GM06990 (cell line): Measurements from ENCODE around the gene GHR.

Source experiments
- DNase-seq: peaks from one replicate; pipeline ENCODE4 v3.0.0-alpha.2; 2011; ENCODE audit not compliant: insufficient read length; ENCODE audit errors: extremely low read depth
- H3K27me3 ChIP-seq: replicated peaks from 2 replicates; pipeline ENCODE4 v1.6.0; 2011; ENCODE audit warnings: low read length; ENCODE audit not compliant: control insufficient read depth, insufficient read depth
- H3K36me3 ChIP-seq: 2 replicates; pipeline ENCODE4 v1.5.1; 2011; ENCODE audit warnings: low read length; ENCODE audit not compliant: control insufficient read depth, insufficient read depth
- H3K4me3 ChIP-seq: replicated peaks from 2 replicates; pipeline ENCODE4 v1.5.1; 2011; ENCODE audit warnings: low read depth, mild to moderate bottlenecking, control low read depth, low read length
- CTCF ChIP-seq: IDR thresholded peaks from 2 replicates; pipeline ENCODE4 v1.5.1; 2011; ENCODE audit warnings: low read length, control low read depth, mild to moderate bottlenecking, inconsistent platforms; ENCODE audit not compliant: insufficient read depth, poor library complexity, severe bottlenecking

Gene GHR

GRCh38 chr5:42423285-42424165 lies at the start of gene GHR:
TSS of gene GHR (plus strand) at chr5:42423439. CDS start at chr5:42565875, 142,436 bp downstream.
- Histone ChIP-seq H3K27me3 (peaks cover 1% of the 10 kb centered on the region; the same call in 1 of the 2 replicates), H3K36me3 (no peaks in the 10 kb centered on the region), H3K4me3 (peak within 1 kb of the TSS; percentile 51)
- peak; percentile 67 for TF ChIP-seq CTCF
- DNase-seq = peak; percentile 20

DNA sequence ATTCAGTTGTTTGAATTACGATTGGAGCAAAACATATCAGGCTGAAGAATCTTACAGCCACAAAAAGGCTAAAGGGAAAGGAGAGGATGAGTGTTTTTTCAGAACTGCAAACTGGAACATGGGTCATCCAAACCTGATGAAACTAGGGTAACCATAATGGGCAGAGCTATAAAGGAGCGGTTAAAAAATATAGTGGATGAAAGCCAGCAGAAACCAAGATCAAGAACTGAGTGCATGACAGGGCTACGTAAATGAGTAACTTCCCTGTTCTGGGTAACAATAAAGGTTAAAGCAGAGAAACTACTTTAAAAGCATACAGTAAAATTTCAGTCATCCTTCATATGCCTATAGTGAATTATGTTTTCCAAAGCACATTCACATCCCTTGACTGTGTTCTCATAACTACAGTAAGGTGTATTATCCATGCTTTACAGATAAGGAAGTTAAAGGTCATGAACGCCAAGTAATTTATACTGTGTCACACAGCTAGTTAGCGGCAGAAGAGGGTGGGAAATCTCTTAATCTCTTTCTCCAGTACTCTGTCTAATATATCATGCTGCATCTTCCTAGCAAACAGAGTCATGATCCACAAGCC lies 48.5 kb upstream of the GHR start:
- DNase-seq = no peak
- H3K27me3 ChIP-seq = no peaks in the 10 kb centered on the region
- TF ChIP-seq CTCF = no peak
- no peaks in the 10 kb centered on the region for H3K36me3 ChIP-seq
- H3K4me3 ChIP-seq = no peak overlapping the region

DNA sequence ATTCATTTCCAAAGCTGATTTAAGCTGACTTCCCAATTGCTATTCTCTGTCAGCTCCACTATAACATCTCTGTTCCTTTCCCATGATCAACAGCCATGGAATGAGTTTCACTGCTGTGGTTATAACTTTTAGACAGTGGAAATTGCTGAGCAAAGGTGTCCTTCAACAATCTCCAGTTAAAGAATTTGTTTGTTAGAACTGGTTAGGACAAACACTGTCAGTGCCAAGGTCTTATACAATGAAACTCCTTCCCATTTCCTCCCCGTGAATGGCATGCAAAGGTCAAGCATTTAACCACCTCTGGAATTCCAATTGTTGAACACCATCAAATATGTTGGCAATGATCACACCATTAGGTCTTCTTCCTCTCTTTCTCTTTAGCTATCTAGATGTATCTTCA lies 45.7 kb upstream of the GHR start:
- no peak for TF ChIP-seq CTCF
- Histone ChIP-seq H3K27me3 (no peaks in the 10 kb centered on the region), H3K36me3 (no peaks in the 10 kb centered on the region), H3K4me3 (no peak overlapping the region)
- no peak for DNase-seq

- Histone ChIP-seq H3K4me3 (no peak overlapping the region), H3K36me3 (no peaks in the 10 kb centered on the region), H3K27me3 (no peaks in the 10 kb centered on the region)
- DNase-seq = no peak
- no peak for TF ChIP-seq CTCF
Measured at GRCh38 chr5:42381973-42382372, 41.3 kb upstream of the GHR start.

DNA sequence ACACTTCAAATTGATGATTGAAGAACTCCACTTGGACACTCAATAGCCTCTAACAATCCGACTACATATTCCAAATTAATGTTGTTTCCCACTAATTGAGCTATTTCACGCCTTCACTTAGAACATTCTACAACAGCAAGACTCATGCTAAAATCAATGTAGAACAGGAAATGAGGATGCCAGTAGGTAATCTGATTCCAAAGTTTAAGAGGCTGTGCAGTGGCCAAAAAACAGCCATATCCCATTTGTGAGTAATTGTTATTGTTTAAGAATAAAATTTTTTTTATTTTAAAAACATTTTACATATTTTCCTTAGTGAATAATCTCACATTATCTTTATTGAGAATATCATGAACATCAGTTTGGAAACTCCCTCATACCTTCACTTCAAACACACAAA lies 35.7 kb upstream of the GHR start:
- DNase-seq = no peak
- H3K4me3 ChIP-seq = no peak overlapping the region
- no peak for TF ChIP-seq CTCF
- H3K36me3 ChIP-seq = no peaks in the 10 kb centered on the region
- no peaks in the 10 kb centered on the region for H3K27me3 ChIP-seq

- no peak for TF ChIP-seq CTCF
- Histone ChIP-seq H3K27me3 (no peaks in the 10 kb centered on the region), H3K36me3 (no peaks in the 10 kb centered on the region), H3K4me3 (no peak overlapping the region)
- no peak for DNase-seq
Measured at GRCh38 chr5:42390115-42390514, 33.1 kb upstream of the GHR start.
